Naive thymus-derived CD4-positive, alpha-beta T cell (primary cell): ENCODE results near the gene FITM1. TPM values are rescaled to one million over a fixed set of nuclear protein-coding genes. Genes with fewer than 3 reads are reported as not detected.
A peak's percentile ranks its signal among the peaks of the same experiment; 100 is the strongest.

Experiments used
- ATAC-seq: fragments of 150-1000 bp; cut with Tn5 transposase; 2 replicates; pipeline ENCODE4 v1.10.0; 2021; ENCODE audit warnings: mild to moderate bottlenecking, moderate library complexity
- CTCF ChIA-PET: fragments of 350-600 bp; sonication (Branson Sonifier 250); formaldehyde crosslinking; loops from one replicate; lab custom pipeline; 2021; ENCODE audit warnings: antibody characterized with exemption; lab: Charles Lee
- POLR2A ChIA-PET: fragments of 350-600 bp; sonication (Branson Sonifier 250); formaldehyde crosslinking; loops from one replicate; lab custom pipeline; 2021; ENCODE audit warnings: antibody characterized with exemption, inconsistent platforms; lab: Charles Lee
- DNase-seq, 9 donors: peaks; one replicate each; pipeline versions ENCODE4 v3.0.0 to v3.0.0-alpha.2; 2020 to 2022; ENCODE audit warnings: mixed read lengths in 1 of 9
- H3K27ac ChIP-seq: one replicate; pipeline ENCODE4 v1.7.0; 2013; ENCODE audit warnings: mild to moderate bottlenecking, low read depth, low read length, moderate library complexity
- H3K27me3 ChIP-seq, 2 donors: one replicate each; pipeline ENCODE4 v1.7.0; 2013; ENCODE audit warnings: low read length in 2 of 2, mild to moderate bottlenecking in 2 of 2, moderate library complexity in 2 of 2; ENCODE audit not compliant: control insufficient read depth in 2 of 2, insufficient read depth in 2 of 2
- H3K36me3 ChIP-seq, 3 experiments: 1 replicate in 2 of 3; 2 replicates in 1 of 3; pipeline ENCODE4 v1.7.0; 2013; ENCODE audit warnings: low read length in 3 of 3, mild to moderate bottlenecking in 3 of 3, moderate library complexity in 1 of 3; ENCODE audit not compliant: insufficient read depth in 3 of 3, control insufficient read depth in 2 of 3
- H3K4me1 ChIP-seq, 2 donors: one replicate each; pipeline ENCODE4 v1.7.0; 2013; ENCODE audit warnings: low read length in 2 of 2, mild to moderate bottlenecking in 2 of 2, moderate library complexity in 1 of 2; ENCODE audit not compliant: control insufficient read depth in 2 of 2, insufficient read depth in 2 of 2
- H3K4me3 ChIP-seq: 2 replicates; pipeline ENCODE4 v1.7.0; 2013; ENCODE audit warnings: mild to moderate bottlenecking, low read length
- H3K9me3 ChIP-seq, 3 experiments: 1 replicate in 2 of 3; 2 replicates in 1 of 3; pipeline ENCODE4 v1.7.0; 2013; ENCODE audit warnings: low read length in 3 of 3; ENCODE audit not compliant: control insufficient read depth in 2 of 3
- H3K27ac Mint-ChIP-seq, 9 donors: one replicate each; pipeline ENCODE4 v1.8.0; 2020 to 2022; ENCODE audit warnings: mixed read lengths in 9 of 9, mild to moderate bottlenecking in 8 of 9, moderate library complexity in 5 of 9, inconsistent platforms in 2 of 9
- H3K27me3 Mint-ChIP-seq, 5 donors: one replicate each; pipeline ENCODE4 v1.8.0; 2021 to 2022; ENCODE audit warnings: mixed read lengths in 5 of 5, mild to moderate bottlenecking in 1 of 5
- H3K36me3 Mint-ChIP-seq, 5 donors: one replicate each; pipeline ENCODE4 v1.8.0; 2020 to 2022; ENCODE audit warnings: mixed read lengths in 5 of 5, mild to moderate bottlenecking in 3 of 5, inconsistent platforms in 1 of 5
- H3K4me1 Mint-ChIP-seq, 7 donors: one replicate each; pipeline ENCODE4 v1.8.0; 2020 to 2022; ENCODE audit warnings: mixed read lengths in 7 of 7, mild to moderate bottlenecking in 3 of 7, inconsistent platforms in 1 of 7
- H3K4me3 Mint-ChIP-seq, 10 donors: one replicate each; pipeline ENCODE4 v1.8.0; 2020 to 2022; ENCODE audit warnings: mild to moderate bottlenecking in 10 of 10, mixed read lengths in 10 of 10, moderate library complexity in 6 of 10, inconsistent platforms in 2 of 10
- H3K9me3 Mint-ChIP-seq, 11 donors: one replicate each; pipeline ENCODE4 v1.8.0; 2020 to 2022; ENCODE audit warnings: mixed read lengths in 11 of 11, mild to moderate bottlenecking in 4 of 11, inconsistent platforms in 1 of 11, moderate library complexity in 1 of 11
- intact Hi-C, 2 donors: fragments of 100-400 bp; cut with micrococcal nuclease; formaldehyde crosslinking; loops; one replicate each; pipeline ENCODE4 v1.15.1; 2023
- polyA plus RNA-seq, 2 donors: library from polyadenylated mRNA; unstranded; fragments of 300-500 nt; fragmentation: Illumina TruSeq; gene quantifications; one replicate each; pipeline ENCODE4 v1.2.3, GENCODE V29; 2021
- total RNA-seq, 6 experiments: library from RNA in 5 of 6; stranded (reverse) in 5 of 6; gene quantifications; 1 replicate in 5 of 6; 2 replicates in 1 of 6; pipeline ENCODE4 v1.2.3 and lab custom pipeline; 2021 to 2026

FITM1 gene
- total and polyA plus RNA-seq, 7 experiments from 2014 or later = 0.48 to 4.3 (median 1.8) TPM

GRCh38 chr14:24092110-24092504, 38.4 kb upstream of the FITM1 start:
- ATAC-seq (no peak), DNase-seq (no peak)
- Mint-ChIP-seq H3K4me3 (peak overlapping the region in 6 of 10 donors; percentile 3 to 99 (median 94)), H3K4me1 (peaks cover 28 to 47% (median 41%) of the 10 kb centered on the region in 7 donors), H3K27ac (peak overlapping the region in 6 of 9 donors; percentile 78 to 97 (median 92)), H3K36me3 (peaks cover 0 to 19% (median 0%) of the 10 kb centered on the region in 5 donors), H3K9me3 (no peaks in the 10 kb centered on the region), H3K27me3 (no peaks in the 10 kb centered on the region)
- H3K4me1 ChIP-seq = peaks cover 6 to 16% of the 10 kb centered on the region in 2 donors
- H3K36me3 ChIP-seq = peaks cover 0 to 7% (median 0%) of the 10 kb centered on the region in 3 experiments
- H3K27ac ChIP-seq = no peak overlapping the region
- no peaks in the 10 kb centered on the region for H3K9me3 ChIP-seq
- ChIA-PET POLR2A (interaction anchor here (1.2 to 9.1 kb wide), 5 partner anchors 11 to 35 kb away, joined by 3 to 85 read pairs (median 50); partner anchors contain the start of genes DCAF11 and NRL), CTCF (interaction anchor here (0.7 to 9.4 kb wide), 5 partner anchors 12 to 401 kb away, joined by 3 to 165 read pairs (median 49); no protein-coding TSS in a partner anchor)
- H3K27me3 ChIP-seq = no peaks in the 10 kb centered on the region
- intact Hi-C loops = loop anchor here in 1 of 2 donors (5.0 kb wide), 1 partner anchor 460 kb away; no protein-coding TSS in a partner anchor
- no peak overlapping the region for H3K4me3 ChIP-seq

DNA sequence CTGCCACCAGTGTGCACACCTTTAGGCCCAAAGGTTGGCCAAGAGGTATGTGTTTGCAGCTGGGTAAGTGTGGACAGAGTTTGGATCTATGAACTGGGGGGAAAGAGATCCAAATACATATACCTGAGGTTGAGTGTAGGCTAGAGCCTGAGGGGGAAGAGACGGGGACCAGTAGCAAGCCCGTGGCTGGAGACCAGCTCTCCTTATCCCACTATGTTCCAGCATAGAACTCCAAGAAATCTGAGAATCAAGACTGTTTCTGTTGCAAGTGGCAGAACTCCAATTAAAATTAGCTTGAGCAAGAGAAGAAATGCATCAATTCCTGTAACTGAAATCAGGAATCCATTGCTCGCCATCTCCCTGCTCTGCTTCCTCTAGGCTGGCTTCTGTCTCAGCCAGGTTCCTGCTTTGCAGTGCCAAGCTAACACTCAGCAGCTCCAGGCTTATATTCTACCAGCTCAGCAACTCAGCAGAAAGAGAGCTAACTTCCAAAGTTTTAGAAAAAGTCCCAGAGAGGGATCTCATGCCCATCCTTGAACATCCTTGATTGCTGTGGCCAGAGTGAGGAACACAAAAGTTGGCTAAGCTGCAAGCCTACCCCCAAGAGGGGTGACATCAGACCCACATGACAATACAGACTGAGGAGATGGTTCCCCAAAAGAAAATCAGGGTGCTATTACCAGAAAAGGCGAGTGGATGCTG, 37.8 kb upstream of the FITM1 start:
- Histone ChIP-seq H3K27ac (no peak overlapping the region), H3K36me3 (peaks cover 0 to 7% (median 0%) of the 10 kb centered on the region in 3 experiments), H3K9me3 (no peaks in the 10 kb centered on the region), H3K4me1 (peaks cover 6 to 16% of the 10 kb centered on the region in 2 donors), H3K4me3 (no peak overlapping the region), H3K27me3 (no peaks in the 10 kb centered on the region)
- peaks cover 0 to 19% (median 0%) of the 10 kb centered on the region in 5 donors for H3K36me3 Mint-ChIP-seq
- peak overlapping the region; percentile 86 to 100 (median 98) for H3K4me3 Mint-ChIP-seq
- no peaks in the 10 kb centered on the region for H3K27me3 Mint-ChIP-seq
- peaks cover 28 to 47% (median 41%) of the 10 kb centered on the region in 7 donors for H3K4me1 Mint-ChIP-seq
- peak overlapping the region; percentile 78 to 97 (median 89) for H3K27ac Mint-ChIP-seq
- intact Hi-C loops = loop anchor here in 1 of 2 donors (5.0 kb wide), 1 partner anchor 460 kb away; no protein-coding TSS in a partner anchor
- no peak for DNase-seq
- CTCF ChIA-PET = interaction anchor here (0.7 to 9.4 kb wide), 6 partner anchors 12 to 402 kb away, joined by 3 to 165 read pairs (median 26); no protein-coding TSS in a partner anchor
- no peak for ATAC-seq
- H3K9me3 Mint-ChIP-seq = no peaks in the 10 kb centered on the region
- POLR2A ChIA-PET = interaction anchor here (1.2 to 9.1 kb wide), 5 partner anchors 11 to 35 kb away, joined by 3 to 85 read pairs (median 50); partner anchors contain the start of genes DCAF11 and NRL

DNA sequence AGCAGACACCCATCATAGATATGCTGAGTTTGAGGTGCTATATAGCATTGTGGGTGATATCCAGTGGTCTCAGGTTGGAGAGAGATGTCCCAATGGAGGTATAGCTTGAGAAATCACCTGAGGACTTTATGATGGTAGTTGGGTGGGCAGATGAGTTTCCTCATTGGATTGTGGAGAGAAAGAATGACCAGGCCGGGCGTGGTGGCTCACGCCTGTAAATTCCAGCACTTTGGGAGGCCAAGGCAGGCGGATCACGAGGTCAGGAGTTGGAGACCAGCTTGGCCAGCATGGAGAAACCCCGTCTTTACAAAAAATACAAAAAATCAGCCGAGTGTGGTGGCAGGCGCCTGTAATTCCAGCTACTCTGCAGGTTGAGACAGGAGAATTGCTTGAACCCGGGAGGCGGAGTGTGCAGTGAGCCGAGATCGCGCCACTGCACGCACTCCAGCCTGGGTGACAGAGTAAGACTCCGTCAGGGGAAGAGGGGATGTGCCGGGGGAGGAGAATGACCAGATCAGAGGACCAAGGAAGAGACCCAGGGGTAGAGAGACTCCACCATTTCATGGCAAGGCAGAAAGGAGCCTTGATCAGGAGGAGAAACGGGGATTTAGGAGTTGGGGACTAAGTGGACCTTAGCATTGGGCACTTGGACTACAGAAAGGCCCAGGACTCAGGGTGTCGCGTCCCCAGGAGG, 37.1 kb upstream of the FITM1 start:
- Mint-ChIP-seq H3K4me1 (peaks cover 28 to 47% (median 41%) of the 10 kb centered on the region in 7 donors), H3K4me3 (peak overlapping the region; percentile 86 to 100 (median 98)), H3K36me3 (peaks cover 0 to 19% (median 0%) of the 10 kb centered on the region in 5 donors), H3K27me3 (no peaks in the 10 kb centered on the region), H3K27ac (peak overlapping the region; percentile 84 to 97 (median 92)), H3K9me3 (no peaks in the 10 kb centered on the region)
- DNase-seq (no peak), ATAC-seq (no peak)
- ChIA-PET POLR2A (interaction anchor here (0.7 to 9.1 kb wide), 10 partner anchors 12 to 998 kb away, joined by 3 to 85 read pairs (median 6); partner anchors contain the start of genes ACIN1, C14orf119, CARMIL3 and DCAF11), CTCF (interaction anchor here (0.8 to 9.4 kb wide), 6 partner anchors 12 to 68 kb away, joined by 3 to 165 read pairs (median 28); partner anchors contain the start of gene IRF9)
- peaks cover 0 to 11% (median 0%) of the 10 kb centered on the region in 3 experiments for H3K36me3 ChIP-seq
- peak overlapping the region; percentile 91 for H3K4me3 ChIP-seq
- no peaks in the 10 kb centered on the region for H3K27me3 ChIP-seq
- peak overlapping the region; percentile 92 for H3K27ac ChIP-seq
- intact Hi-C loops = loop anchor here in 1 of 2 donors (5.0 kb wide), 1 partner anchor 461 kb away; no protein-coding TSS in a partner anchor
- H3K9me3 ChIP-seq = no peaks in the 10 kb centered on the region
- H3K4me1 ChIP-seq = peaks cover 6 to 16% of the 10 kb centered on the region in 2 donors

GRCh38 chr14:24093901-24094840, 36.3 kb upstream of the FITM1 start, which contains the start of gene PCK2:
Gene PCK2, plus strand, starts transcription at chr14:24094311. Its CDS starts 95 bp downstream, at chr14:24094406.
- Histone ChIP-seq H3K4me3 (peak within 1 kb of the TSS; percentile 91), H3K9me3 (no peaks in the 10 kb centered on the region), H3K4me1 (peaks cover 6 to 16% of the 10 kb centered on the region in 2 donors), H3K27ac (peak within 1 kb of the TSS; percentile 92), H3K27me3 (no peaks in the 10 kb centered on the region), H3K36me3 (peaks cover 0 to 19% (median 0%) of the 10 kb centered on the region in 3 experiments)
- CTCF ChIA-PET = interaction anchor here (0.8 to 9.4 kb wide), 7 partner anchors 12 to 67 kb away, joined by 3 to 165 read pairs (median 5); partner anchors contain the start of genes DCAF11, IRF9 and NRL
- ATAC-seq (peak; percentile 81), DNase-seq (peak; percentile 44 to 80 (median 56))
- H3K4me3 Mint-ChIP-seq = peak within 1 kb of the TSS; percentile 91 to 100 (median 98)
- H3K27ac Mint-ChIP-seq = peak within 1 kb of the TSS; percentile 90 to 97 (median 96)
- peaks cover 28 to 47% (median 41%) of the 10 kb centered on the region in 7 donors for H3K4me1 Mint-ChIP-seq
- intact Hi-C loops = loop anchor here (1.0 to 5.0 kb wide), 12 partner anchors 13 to 462 kb away; partner anchors contain the start of genes DCAF11 (in 2 of the 2), IRF9 (in 2 of the 2), NRL (in 2 of the 2) and PSME1 (in 2 of the 2)
- POLR2A ChIA-PET = interaction anchor here (0.7 to 9.1 kb wide), 13 partner anchors 12 to 999 kb away, joined by 3 to 85 read pairs (median 5); partner anchors contain the start of genes ACIN1, C14orf119, CARMIL3 and DCAF11
- no peaks in the 10 kb centered on the region for H3K27me3 Mint-ChIP-seq
- H3K36me3 Mint-ChIP-seq = peaks cover 0 to 19% (median 0%) of the 10 kb centered on the region in 5 donors
- no peaks in the 10 kb centered on the region for H3K9me3 Mint-ChIP-seq

DNA sequence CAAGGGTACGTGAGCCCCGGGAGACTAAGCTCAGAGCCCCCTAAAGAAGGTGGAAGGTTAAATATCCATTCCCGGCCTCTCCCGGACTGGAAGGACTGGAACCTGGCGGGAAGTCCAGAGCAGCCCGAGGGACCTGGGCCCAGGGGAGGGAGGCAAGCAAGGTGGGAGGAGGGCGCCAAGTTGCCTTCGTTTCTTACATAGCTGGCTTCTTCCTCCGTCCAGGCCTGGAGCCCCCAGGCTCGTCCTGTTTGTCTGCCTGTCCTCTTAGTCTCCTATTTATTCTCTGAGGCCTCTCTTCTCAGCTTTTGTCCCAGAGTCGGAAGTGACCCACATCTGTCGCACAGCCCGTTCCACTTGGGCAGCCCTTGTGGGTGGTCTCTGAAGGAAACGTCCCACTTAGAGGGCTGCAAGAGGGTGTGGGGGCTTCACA, 35.6 kb upstream of the FITM1 start:
- Histone ChIP-seq H3K4me1 (peaks cover 6 to 16% of the 10 kb centered on the region in 2 donors), H3K27me3 (no peaks in the 10 kb centered on the region), H3K4me3 (peak overlapping the region; percentile 91), H3K36me3 (peaks cover 0 to 26% (median 3%) of the 10 kb centered on the region in 3 experiments), H3K9me3 (no peaks in the 10 kb centered on the region), H3K27ac (peak overlapping the region; percentile 92)
- ChIA-PET CTCF (interaction anchor here (0.8 to 9.4 kb wide), 6 partner anchors 11 to 66 kb away, joined by 3 to 165 read pairs (median 4); partner anchors contain the start of genes DCAF11, IRF9 and NRL), POLR2A (interaction anchor here (0.9 to 9.1 kb wide), 8 partner anchors 12 to 67 kb away, joined by 3 to 85 read pairs (median 8); partner anchors contain the start of genes DCAF11, IRF9, NRL and PSME1)
- Mint-ChIP-seq H3K27ac (peak overlapping the region; percentile 90 to 97 (median 96)), H3K36me3 (peaks cover 0 to 20% (median 0%) of the 10 kb centered on the region in 5 donors), H3K9me3 (no peaks in the 10 kb centered on the region), H3K4me3 (peak overlapping the region; percentile 91 to 100 (median 98)), H3K27me3 (no peaks in the 10 kb centered on the region), H3K4me1 (peaks cover 28 to 45% (median 38%) of the 10 kb centered on the region in 7 donors)
- intact Hi-C loops = loop anchor here (1.0 to 5.0 kb wide), 12 partner anchors 13 to 463 kb away; partner anchors contain the start of genes DCAF11 (in 2 of the 2), IRF9 (in 2 of the 2), NRL (in 2 of the 2) and PSME1 (in 2 of the 2)
- DNase-seq = no peak
- ATAC-seq = no peak
